IMR-90 (cell line): Measurements from ENCODE around the gene PAK4. TPM values are rescaled to one million over a fixed set of nuclear protein-coding genes. Genes with fewer than 3 reads are reported as not detected.

Experiments used
- ATAC-seq: fragments of 200-7000 bp; cut with Tn5 transposase; 2 replicates; pipeline ENCODE4 v1.9.1; 2020; ENCODE audit warnings: low read depth, mild to moderate bottlenecking, moderate library complexity
- Bru-seq: library from RNA; stranded (reverse); fragments of 400-500 nt; gene quantifications from one replicate; lab custom pipeline; 2021; lab: Mats Ljungman, UMichigan
- BruChase-seq, 2 experiments: library from RNA; stranded (reverse); fragments of 400-500 nt; gene quantifications; one replicate each; lab custom pipeline; 2021; lab: Mats Ljungman, UMichigan
- BruUV-seq: library from RNA; stranded (reverse); fragments of 400-500 nt; replicated peaks from 2 replicates; lab custom pipeline; 2021; lab: Mats Ljungman, UMichigan
- CTCF ChIA-PET: fragments of 300-600 bp; formaldehyde crosslinking; extraction: SDS; loops from one replicate; lab custom pipeline; 2021; ENCODE audit warnings: antibody characterized with exemption; lab: Yijun Ruan, JAX
- POLR2A ChIA-PET: fragments of 300-600 bp; sonication (Branson Sonifier 250); formaldehyde crosslinking; loops from one replicate; lab custom pipeline; 2022; ENCODE audit warnings: antibody characterized with exemption; ENCODE audit not compliant: unreplicated experiment; lab: Charles Lee
- DNase-seq: peaks from one replicate; pipeline ENCODE4 v3.0.0; 2013
- H2AFZ ChIP-seq: replicated peaks from 2 replicates; pipeline ENCODE3; 2013; ENCODE audit warnings: low read length, mild to moderate bottlenecking; ENCODE audit not compliant: poor library complexity
- H2AK5ac ChIP-seq: 2 replicates; pipeline ENCODE4 v1.6.1; 2013; ENCODE audit warnings: low read depth, low read length, inconsistent platforms
- H2AK9ac ChIP-seq: replicated peaks from 2 replicates; pipeline ENCODE3; 2013; ENCODE audit warnings: mild to moderate bottlenecking, low read depth, low read length, moderate library complexity; ENCODE audit not compliant: poor library complexity
- H2BK120ac ChIP-seq: 2 replicates; pipeline ENCODE4 v1.6.1; 2013; ENCODE audit warnings: low read depth, low read length, inconsistent platforms
- H2BK15ac ChIP-seq: 3 replicates; pipeline ENCODE4 v1.6.1; 2013; ENCODE audit warnings: low read depth, low read length, inconsistent platforms
- H2BK20ac ChIP-seq: 2 replicates; pipeline ENCODE4 v1.6.1; 2013; ENCODE audit warnings: low read depth, mild to moderate bottlenecking, inconsistent platforms, low read length, moderate library complexity
- H2BK5ac ChIP-seq: 2 replicates; pipeline ENCODE4 v1.6.1; 2013; ENCODE audit warnings: mild to moderate bottlenecking, low read depth, low read length, inconsistent platforms; ENCODE audit not compliant: poor library complexity, severe bottlenecking
- H3K14ac ChIP-seq: replicated peaks from 2 replicates; pipeline ENCODE4 v1.6.1; 2013; ENCODE audit warnings: low read depth, low read length, inconsistent platforms
- H3K18ac ChIP-seq: 2 replicates; pipeline ENCODE4 v1.6.1; 2013; ENCODE audit warnings: low read depth, low read length, control low read depth
- H3K23ac ChIP-seq: 2 replicates; pipeline ENCODE4 v1.6.1; 2013; ENCODE audit warnings: low read depth, low read length, inconsistent platforms
- H3K27ac ChIP-seq: 2 replicates; pipeline ENCODE4 v1.5.1; 2013; ENCODE audit warnings: mild to moderate bottlenecking, control low read depth, low read length; ENCODE audit not compliant: insufficient read depth
- H3K27me3 ChIP-seq: 2 replicates; pipeline ENCODE4 v1.6.1; 2013; ENCODE audit warnings: low read length; ENCODE audit not compliant: control insufficient read depth, insufficient read depth
- H3K36me3 ChIP-seq: 2 replicates; pipeline ENCODE4 v1.6.1; 2013; ENCODE audit warnings: low read length, mixed read lengths; ENCODE audit not compliant: control insufficient read depth, insufficient read depth
- H3K4ac ChIP-seq: 2 replicates; pipeline ENCODE4 v1.6.1; 2013; ENCODE audit warnings: low read depth, low read length, inconsistent platforms
- H3K4me1 ChIP-seq: 2 replicates; pipeline ENCODE4 v1.6.1; 2013; ENCODE audit warnings: low read length, mixed read lengths; ENCODE audit not compliant: control insufficient read depth, insufficient read depth
- H3K4me2 ChIP-seq: 2 replicates; pipeline ENCODE4 v1.6.1; 2013; ENCODE audit warnings: low read depth, mild to moderate bottlenecking, control low read depth, low read length, moderate library complexity
- H3K4me3 ChIP-seq: 2 replicates; pipeline ENCODE4 v1.5.1; 2013; ENCODE audit warnings: low read depth, mild to moderate bottlenecking, control low read depth, low read length, moderate library complexity; ENCODE audit not compliant: insufficient read depth
- H3K56ac ChIP-seq: 2 replicates; pipeline ENCODE4 v1.6.1; 2013; ENCODE audit warnings: low read length, inconsistent platforms; ENCODE audit not compliant: insufficient read depth; ENCODE audit errors: extremely low read depth
- H3K79me1 ChIP-seq, 2 experiments: 2 replicates each; pipeline ENCODE4 v1.6.1; 2013; ENCODE audit warnings: low read length in 2 of 2, inconsistent platforms in 1 of 2, low read depth in 1 of 2
- H3K9ac ChIP-seq: 2 replicates; pipeline ENCODE4 v1.6.1; 2013; ENCODE audit warnings: low read depth, low read length, control low read depth
- H3K9me1 ChIP-seq: 2 replicates; pipeline ENCODE4 v1.6.1; 2013; ENCODE audit warnings: low read length, inconsistent platforms; ENCODE audit not compliant: insufficient read depth
- H3K9me3 ChIP-seq: 2 replicates; pipeline ENCODE4 v1.6.1; 2013; ENCODE audit warnings: low read length; ENCODE audit not compliant: control insufficient read depth, insufficient read depth
- H4K20me1 ChIP-seq: 2 replicates; pipeline ENCODE4 v1.6.1; 2013; ENCODE audit warnings: low read length, inconsistent platforms; ENCODE audit not compliant: insufficient read depth
- H4K5ac ChIP-seq: 2 replicates; pipeline ENCODE4 v1.6.1; 2013; ENCODE audit warnings: mild to moderate bottlenecking, low read depth, low read length, control low read depth
- H4K8ac ChIP-seq, 2 experiments: 2 replicates each; pipeline ENCODE4 v1.6.1; 2013; ENCODE audit warnings: low read depth in 2 of 2, low read length in 2 of 2, control low read depth in 1 of 2, inconsistent platforms in 1 of 2
- H4K91ac ChIP-seq: 2 replicates; pipeline ENCODE4 v1.6.1; 2013; ENCODE audit warnings: low read depth, low read length, inconsistent platforms; ENCODE audit not compliant: insufficient read depth
- CTCF ChIP-seq: conservative IDR thresholded peaks from 2 replicates; pipeline ENCODE4 v1.5.1; 2012; ENCODE audit warnings: mild to moderate bottlenecking, low read depth, low read length, improper control_type of control experiment
- FOS ChIP-seq: fragments of 150-350 bp; IDR thresholded peaks from 2 replicates; pipeline ENCODE4 v1.6.1; 2016; ENCODE audit warnings: low read depth, low read length
- MAZ ChIP-seq: IDR thresholded peaks from 2 replicates; pipeline ENCODE4 v1.6.1; 2012; ENCODE audit warnings: low read depth, mild to moderate bottlenecking, low read length, improper control_type of control experiment, moderate library complexity, borderline replicate concordance
- MXI1 ChIP-seq: IDR thresholded peaks from 2 replicates; pipeline ENCODE4 v1.6.1; 2012; ENCODE audit warnings: low read depth, mild to moderate bottlenecking, low read length, moderate library complexity, borderline replicate concordance
- POLR2A ChIP-seq: IDR thresholded peaks from 2 replicates; pipeline ENCODE4 v1.6.1; 2012; ENCODE audit warnings: mild to moderate bottlenecking, low read depth, low read length
- RFX5 ChIP-seq: IDR thresholded peaks from 2 replicates; pipeline ENCODE4 v1.8.0; 2012; ENCODE audit warnings: low read depth, mild to moderate bottlenecking, low read length, moderate library complexity
- WGBS, 2 experiments: methylation state at CpG; one replicate each; pipeline versions ENCODE4 v1.1.5 to v1.1.7; 2013; ENCODE audit warnings: missing lambda C conversion rate in 2 of 2; ENCODE audit not compliant: insufficient read length in 1 of 2; ENCODE audit errors: extremely low coverage in 2 of 2; 5-methylcytosine and 5-hydroxymethylcytosine counted together
- dilution Hi-C: fragments of 300-500 bp; cut with HindIII; formaldehyde crosslinking; loops from one replicate; pipeline ENCODE4 v1.14.3; 2018; ENCODE audit warnings: low sequenced_read_pairs; ENCODE audit not compliant: unreplicated experiment
- in situ Hi-C: fragments of 300-500 bp; cut with MboI; formaldehyde crosslinking; loops from 3 replicates; pipeline ENCODE4 v1.14.3; 2019; ENCODE audit warnings: low sequenced_read_pairs, inconsistent platforms, mixed read lengths
- intact Hi-C: fragments of 100-400 bp; cut with micrococcal nuclease; formaldehyde crosslinking; loops from 2 replicates; pipeline ENCODE4 v1.10.0; 2022
- long read RNA-seq: library from polyadenylated mRNA; unstranded; transcript quantifications from one replicate; pipeline ENCODE4 v2.0.0, GENCODE V29; 2021; ENCODE audit not compliant: unreplicated experiment
- polyA plus RNA-seq, 3 experiments: library from polyadenylated mRNA; depleted of rRNA; stranded (reverse); fragments of >200 nt; gene quantifications; 2 replicates each; pipeline ENCODE4 v1.2.3, GENCODE V29; 2012; ENCODE audit warnings: low replicate concordance in 1 of 3
- total RNA-seq: library from RNA; depleted of rRNA; stranded (reverse); fragments of >200 nt; gene quantifications from 2 replicates; pipeline ENCODE4 v1.2.3, GENCODE V29; 2012; rRNA removed

Gene PAK4
- total RNA-seq (2.0 and 2.8 TPM in 2 replicates), polyA plus RNA-seq (2012; rRNA removed) (27.2 and 35.5 TPM in 2 replicates), Bru-seq, nascent RNA (percentile 66 among the genes with signal in this experiment), BruChase-seq, experiment 1, labeled RNA remaining after a 6-hour chase (percentile 75 among the genes with signal in this experiment), BruChase-seq, experiment 2, labeled RNA remaining after a 2-hour chase (percentile 67 among the genes with signal in this experiment)
- polyA plus RNA-seq (2012; cell fraction: cytosol; rRNA removed): 52.9 and 64.1 TPM in 2 replicates
- 26.9 and 44.9 TPM in 2 replicates for polyA plus RNA-seq (2012; cell fraction: nucleus; rRNA removed; ENCODE audit: low replicate concordance)
- long read RNA-seq, partial matches to known transcripts: 3 of 13 reads
- long read RNA-seq, other reads (novel, unspliced or antisense): 8 of 13 reads

DNA sequence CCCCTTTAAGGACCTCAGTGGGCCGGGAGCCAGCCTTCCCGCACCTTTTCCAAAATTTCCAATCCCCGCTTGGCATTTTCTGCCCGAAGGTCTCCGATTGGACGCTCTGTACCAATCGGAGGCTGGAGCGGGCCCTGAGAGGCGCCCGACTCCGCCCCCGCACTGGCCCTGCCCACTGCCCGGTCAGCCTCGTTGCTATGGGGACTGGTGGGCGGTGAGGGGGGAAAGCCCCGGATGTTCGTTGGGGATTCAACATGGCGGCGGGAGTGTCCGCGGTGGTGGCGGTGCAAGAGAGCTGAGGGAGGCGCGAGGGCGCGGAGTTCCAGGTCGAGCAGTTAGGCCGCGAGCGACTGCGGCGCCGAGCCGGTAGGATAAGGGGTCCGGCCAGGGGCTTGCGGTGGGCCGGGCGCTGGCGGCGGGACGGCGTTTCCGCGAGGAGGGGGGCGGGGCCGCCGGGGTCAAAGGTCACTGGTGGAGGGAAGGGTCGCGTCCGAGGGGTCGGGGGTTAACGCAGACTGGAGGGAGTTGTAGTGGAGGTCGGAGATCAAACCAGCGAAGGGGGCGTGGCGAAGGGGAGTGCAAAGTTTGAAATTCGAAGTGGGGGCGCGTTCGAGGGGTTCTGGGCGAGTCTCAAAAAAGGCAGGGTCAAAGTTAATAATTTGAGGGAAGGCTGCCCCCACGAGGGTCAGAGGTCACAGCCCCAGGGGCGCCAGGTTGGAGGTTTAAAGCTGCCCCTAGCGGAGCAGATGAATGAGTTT, at the start of gene PAK4:
Gene PAK4 (plus strand): TSS at position 233 of the 758 bp plus-strand sequence. CDS start 43,768 bp downstream, outside the sequence.
- intact Hi-C loops: no loop called here
- Histone ChIP-seq H2AK9ac (peak within 1 kb of the TSS; percentile 91), H2BK120ac (peak within 1 kb of the TSS; percentile 61; the same call in 1 of the 2 replicates), H2BK5ac (peak within 1 kb of the TSS; percentile 80), H3K4me1 (peaks cover 5% of the 10 kb centered on the region; the same call in 1 of the 2 replicates), H2AK5ac (peak within 1 kb of the TSS; percentile 74; the same call in 1 of the 2 replicates), H3K18ac (no peak within 1 kb of the TSS; the same call in none of the 2 replicates), H3K23ac (peak within 1 kb of the TSS; percentile 29; the same call in 1 of the 2 replicates), H3K4me3 (peak within 1 kb of the TSS; percentile 85), H3K27me3 (0 out of 2 replicates have a peak, but pooled peaks cover 2% of the 10 kb centered on the region), H2BK20ac (0 out of 2 replicates have a peak within 1 kb of the TSS, but pooled peaks have one; percentile 60), H3K79me1 (peaks cover 16 to 46% of the 10 kb centered on the region in 2 experiments), H3K4ac (peak within 1 kb of the TSS; percentile 82), H2AFZ (peak within 1 kb of the TSS; percentile 94), H3K9me3 (no peaks in the 10 kb centered on the region), H4K8ac (peak within 1 kb of the TSS; percentile 85 to 94; a peak in 3 of 4 replicates), H3K27ac (peak within 1 kb of the TSS; percentile 79), H3K14ac (peak within 1 kb of the TSS; percentile 65), H4K20me1 (peaks cover 28% of the 10 kb centered on the region), H2BK15ac (no peak within 1 kb of the TSS), H3K4me2 (peak within 1 kb of the TSS; percentile 85), H3K36me3 (no peaks in the 10 kb centered on the region), H3K56ac (peak within 1 kb of the TSS; percentile 18), H3K9ac (peak within 1 kb of the TSS; percentile 74), H4K5ac (peak within 1 kb of the TSS; percentile 15), H3K9me1 (peaks cover 2% of the 10 kb centered on the region; the same call in 1 of the 2 replicates), H4K91ac (peak within 1 kb of the TSS; percentile 47; the same call in 1 of the 2 replicates)
- ChIA-PET POLR2A (no interaction called here), CTCF (no interaction called here)
- TF ChIP-seq MXI1 (peak; percentile 65; the same call in 1 of the 2 replicates), POLR2A (peak; percentile 59; the same call in 1 of the 2 replicates), RFX5 (0 out of 2 replicates have a peak, but pooled peaks have one; percentile 7), FOS (peak; percentile 62; the same call in 1 of the 2 replicates), MAZ (peak; percentile 81; the same call in 1 of the 2 replicates), CTCF (no peak)
- in situ Hi-C loops: no loop called here
- dilution Hi-C loops: no loop called here
- no TSS peak for BruUV-seq
- peak; percentile 96 for DNase-seq
- WGBS, 2 experiments: 0% methylated on average over 25 of the region's 64 CpGs; no CpG with 5 or more reads in 1 of the 2 experiments
- ATAC-seq: peak; percentile 98
